K562 (cell line): ENCODE data around the gene CCDC137. TPM values are rescaled to one million over a fixed set of nuclear protein-coding genes. Genes with fewer than 3 reads are reported as not detected.
A peak's percentile ranks its signal among the peaks of the same experiment; 100 is the strongest.

ENCODE experiments used
- AFF1 ChIP-seq, 2 experiments: fragments of 450-650 bp; IDR thresholded peaks; 2 replicates each; pipeline ENCODE4 v1.6.1; 2018; ENCODE audit warnings: mild to moderate bottlenecking in 2 of 2, low read depth in 1 of 2; ENCODE audit not compliant: partially characterized antibody in 2 of 2
- ATF7 ChIP-seq: fragments of 450-650 bp; IDR thresholded peaks from 2 replicates; pipeline ENCODE4 v1.7.1; 2014; ENCODE audit warnings: mild to moderate bottlenecking, moderate library complexity
- BHLHE40 ChIP-seq: IDR thresholded peaks from 2 replicates; pipeline ENCODE4 v1.6.1; 2011; ENCODE audit warnings: low read length, improper control_type of control experiment
- BMI1 ChIP-seq: fragments of 150-350 bp; IDR thresholded peaks from 2 replicates; pipeline ENCODE4 v1.6.1; 2014; ENCODE audit warnings: low read length
- CAMTA2 ChIP-seq: fragments of 250-450 bp; sonication (Bioruptor Pico); conservative IDR thresholded peaks from 2 replicates; pipeline ENCODE4 v1.5.1; 2022
- FOXO4 ChIP-seq: fragments of 450-650 bp; formaldehyde crosslinking; IDR thresholded peaks from 2 replicates; pipeline ENCODE4 v1.4.0; 2020; ENCODE audit warnings: mild to moderate bottlenecking, moderate library complexity
- HES1 ChIP-seq: fragments of 450-650 bp; IDR thresholded peaks from 2 replicates; pipeline ENCODE4 v1.6.1; 2016; ENCODE audit warnings: low read depth, mild to moderate bottlenecking, moderate library complexity
- HMG20B ChIP-seq: fragments of 250-450 bp; sonication (Bioruptor Pico); IDR thresholded peaks from 2 replicates; pipeline ENCODE4 v1.5.0; 2021; ENCODE audit warnings: mild to moderate bottlenecking
- MBD1 ChIP-seq: fragments of 250-450 bp; sonication (Bioruptor Pico); IDR thresholded peaks from 2 replicates; pipeline ENCODE4 v1.8.0; 2022; ENCODE audit warnings: inconsistent platforms
- MTA3 ChIP-seq: fragments of 450-650 bp; formaldehyde crosslinking; IDR thresholded peaks from 2 replicates; pipeline ENCODE4 v1.6.1; 2017; ENCODE audit warnings: mild to moderate bottlenecking, borderline replicate concordance
- MXD1 ChIP-seq: fragments of 250-450 bp; sonication (Bioruptor Pico); IDR thresholded peaks from 2 replicates; pipeline ENCODE4 v1.8.0; 2021; ENCODE audit warnings: borderline replicate concordance, mild to moderate bottlenecking, moderate library complexity; ENCODE audit not compliant: poor library complexity, severe bottlenecking
- SOX6 ChIP-seq: fragments of 450-650 bp; IDR thresholded peaks from 2 replicates; pipeline ENCODE4 v1.6.1; 2014; ENCODE audit warnings: mild to moderate bottlenecking
- TAF1 ChIP-seq: IDR thresholded peaks from 2 replicates; pipeline ENCODE4 v1.6.1; 2011; ENCODE audit warnings: mild to moderate bottlenecking, low read length, moderate library complexity; ENCODE audit not compliant: insufficient read depth, control insufficient read depth, severe bottlenecking; ENCODE audit errors: extremely low read depth
- THRA ChIP-seq: fragments of 450-650 bp; IDR thresholded peaks from 2 replicates; pipeline ENCODE4 v1.6.1; 2017; ENCODE audit warnings: mild to moderate bottlenecking, moderate library complexity
- U2AF1 ChIP-seq: fragments of 200-400 bp; formaldehyde crosslinking; optimal IDR thresholded peaks from 2 replicates; pipeline ENCODE3; 2017; ENCODE audit warnings: mild to moderate bottlenecking, low read depth, low read length, moderate library complexity
- ZC3H4 ChIP-seq: sonication (generic); formaldehyde crosslinking; IDR thresholded peaks from 2 replicates; pipeline ENCODE4 v1.9.0; 2021; ENCODE audit warnings: missing genetic modification reagents, borderline replicate concordance
- ZNF436 ChIP-seq: fragments of 250-450, 450-650 bp; sonication (Bioruptor Pico); formaldehyde crosslinking; IDR thresholded peaks from 2 replicates; pipeline ENCODE4 v1.7.0; 2020; ENCODE audit warnings: mild to moderate bottlenecking
- polyA plus RNA-seq, 8 experiments: library from polyadenylated mRNA; depleted of rRNA in 4 of 8; stranded (reverse) in 5 of 8; unstranded in 3 of 8; fragments of >200 nt; fragmentation: Nextera tagmentation in 2 of 8; fragmentation: Illumina TruSeq in 1 of 8; extraction: Ambion mirVana in 2 of 8; extraction: Trizol in 1 of 8; gene quantifications; 2 replicates each; pipeline versions ENCODE4 v1.2.1 to v1.2.3, GENCODE V29; 2011 to 2014; ENCODE audit warnings: inconsistent platforms in 1 of 8, missing spikeins in 1 of 8
- total RNA-seq, 7 experiments: library from RNA; depleted of rRNA in 6 of 7; stranded (reverse); fragments of >200 nt in 6 of 7; fragmentation: Illumina TruSeq in 2 of 7; extraction: Trizol in 2 of 7; gene quantifications; 2 replicates each; pipeline versions ENCODE4 v1.2.1 to v1.2.3, GENCODE V29; 2011 to 2021; ENCODE audit warnings: low replicate concordance in 1 of 7

CCDC137 gene
- total and polyA plus RNA-seq, 9 of the 15 experiments (the other 6 are each of a cell fraction or from before 2014, with no cell fraction given) = 2.3 to 68.1 (median 38.3) TPM

GRCh38 chr17:81702934-81703746 lies 36.6 kb downstream of the CCDC137 start, which contains the start of gene MRPL12 (continued):
- TF ChIP-seq FOXO4 (CRISPR knock-in tag) (no peak), CAMTA2 (CRISPR knock-in tag) (no peak), HES1 (no peak), MTA3 (peak; percentile 83), ATF7 (peak; percentile 85), ZNF436 (CRISPR knock-in tag) (no peak), MXD1 (CRISPR knock-in tag) (peak; percentile 95), BMI1 (no peak), U2AF1 (peak; percentile 88), MBD1 (CRISPR knock-in tag) (no peak), BHLHE40 (peak; percentile 30; the same call in 1 of the 2 replicates), ZC3H4 (CRISPR knock-in tag) (no peak), AFF1 (IDR thresholded peaks at IDR 0.05; ENCODE audit: low read depth in 1 of 2, partially characterized antibody in 2 of 2) (no peak), TAF1 (peak; percentile 92), THRA (no peak), SOX6 (peak; percentile 60; the same call in 1 of the 2 replicates), HMG20B (CRISPR knock-in tag) (no peak)
